NAMALWA (cell line): ENCODE data around the gene MMEL1.

Experiments
- DNase-seq: peaks from one replicate; pipeline ENCODE4 v3.0.0-alpha.2; 2015; ENCODE audit warnings: low spot score

Gene MMEL1

GRCh38 chr1:2642560-2643413 lies 10.0 kb upstream of the MMEL1 start:
- DNase-seq = peak; percentile 97

- DNase-seq = no peak
These were observed 9.3 kb upstream of the MMEL1 start for GRCh38 chr1:2642131-2642559.

- DNase-seq = no peak
These were observed 8.7 kb upstream of the MMEL1 start for GRCh38 chr1:2641381-2642130.

GRCh38 chr1:2640626-2641025 lies 7.8 kb upstream of the MMEL1 start:
- no peak for DNase-seq

GRCh38 chr1:2639607-2640521 lies 7.0 kb upstream of the MMEL1 start:
- DNase-seq = no peak

GRCh38 chr1:2639203-2639602 lies 6.4 kb upstream of the MMEL1 start:
- DNase-seq = no peak

- no peak for DNase-seq
These were observed 5.8 kb upstream of the MMEL1 start for GRCh38 chr1:2638466-2639115.

- DNase-seq = no peak
These were observed 4.8 kb upstream of the MMEL1 start for GRCh38 chr1:2637442-2638145.

GRCh38 chr1:2636733-2637132 lies 3.9 kb upstream of the MMEL1 start:
- DNase-seq = peak; percentile 38

- no peak for DNase-seq
These were observed 2.7 kb upstream of the MMEL1 start for GRCh38 chr1:2635361-2636010.

GRCh38 chr1:2633936-2634491 lies 1.2 kb upstream of the MMEL1 start:
- no peak for DNase-seq

- DNase-seq = no peak
These were observed 635 bp upstream of the MMEL1 start for GRCh38 chr1:2633366-2633935.

- DNase-seq = no peak
These were observed 775 bp downstream of the MMEL1 start for GRCh38 chr1:2632051-2632430.

- DNase-seq = no peak
These were observed 1.4 kb downstream of the MMEL1 start for GRCh38 chr1:2631136-2632050.

GRCh38 chr1:2630498-2631135 lies 2.2 kb downstream of the MMEL1 start:
- no peak for DNase-seq

- DNase-seq = no peak
These were observed 3.0 kb downstream of the MMEL1 start for GRCh38 chr1:2629627-2630497.

- no peak for DNase-seq
These were observed 3.7 kb downstream of the MMEL1 start for GRCh38 chr1:2628933-2629626.
